ENCODE data around the gene TMEM238. TPM values are rescaled to one million over a fixed set of nuclear protein-coding genes. Genes with fewer than 3 reads are reported as not detected.

The TMEM238 gene
- total and polyA plus RNA-seq, 7 donors, result 0.10 to 2.9 (median 0.52) TPM; not detected in 1

DNA sequence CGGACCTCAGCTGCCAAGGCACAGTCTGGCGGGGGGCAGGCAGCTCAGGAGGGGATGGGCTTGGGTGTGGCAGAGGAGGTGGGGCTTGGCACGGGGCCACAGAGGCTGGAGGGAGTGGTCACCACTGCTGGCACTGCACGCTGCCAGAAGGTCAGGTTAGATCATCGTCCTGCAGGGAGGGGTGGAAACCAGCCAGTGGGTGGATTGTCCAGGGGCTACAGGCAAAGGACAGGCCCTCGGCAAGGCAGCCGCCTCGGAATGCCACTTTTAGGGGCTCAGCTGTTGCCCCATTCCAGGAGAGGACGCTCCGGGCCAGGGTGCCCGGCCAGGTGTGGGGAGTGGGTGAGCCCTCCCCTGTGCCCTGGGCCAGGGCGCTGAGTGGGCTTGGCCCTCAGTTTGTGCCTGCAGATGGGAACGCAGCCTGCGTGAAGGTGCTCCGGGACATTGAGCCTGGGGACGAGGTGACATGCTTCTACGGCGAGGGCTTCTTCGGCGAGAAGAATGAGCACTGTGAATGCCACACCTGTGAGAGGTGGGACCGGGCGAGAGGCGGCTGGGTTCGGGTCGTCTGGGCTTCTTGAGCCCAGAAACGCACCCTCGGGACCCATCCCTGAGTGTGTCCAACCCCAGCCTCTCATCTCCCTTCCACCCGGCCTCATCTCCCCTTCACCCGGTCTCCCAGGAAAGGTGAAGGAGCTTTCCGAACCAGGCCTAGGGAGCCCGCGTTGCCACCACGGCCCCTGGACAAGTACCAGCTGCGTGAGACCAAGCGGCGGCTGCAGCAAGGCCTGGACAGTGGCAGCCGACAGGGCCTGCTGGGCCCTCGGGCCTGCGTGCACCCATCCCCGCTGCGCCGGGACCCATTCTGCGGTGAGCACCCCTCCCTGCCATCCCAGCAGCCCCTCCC is 38.0 kb downstream of the TMEM238 start:
- peaks cover 0 to under 1% (median 0%) of the 10 kb centered on the region in 3 donors for H3K27me3 ChIP-seq (ENCODE audit: insufficient read depth in 3 of 3, low read length in 2 of 3)
- peaks cover 2% of the 10 kb centered on the region for H3K4me1 ChIP-seq
- intact Hi-C loops (cut with DNase I), result no loop called here
- no peak overlapping the region for H3K27ac ChIP-seq
- no peaks in the 10 kb centered on the region for H3K9me3 ChIP-seq
- 74 to 79% (median 76%) methylated on average over 42 to 43 of the region's 43 CpGs for WGBS, 3 donors
- peaks cover 0 to 30% of the 10 kb centered on the region in 2 donors for H3K36me3 ChIP-seq (ENCODE audit: insufficient read depth in 1 of 2, low read depth in 1 of 2)
- DNase-seq (peak; percentile 65 to 81), ATAC-seq (peak in 3 of 4 donors; percentile 35 to 42 (median 39))
- H3K4me3 ChIP-seq, result no peak overlapping the region
- TF ChIP-seq, protein P1, sequence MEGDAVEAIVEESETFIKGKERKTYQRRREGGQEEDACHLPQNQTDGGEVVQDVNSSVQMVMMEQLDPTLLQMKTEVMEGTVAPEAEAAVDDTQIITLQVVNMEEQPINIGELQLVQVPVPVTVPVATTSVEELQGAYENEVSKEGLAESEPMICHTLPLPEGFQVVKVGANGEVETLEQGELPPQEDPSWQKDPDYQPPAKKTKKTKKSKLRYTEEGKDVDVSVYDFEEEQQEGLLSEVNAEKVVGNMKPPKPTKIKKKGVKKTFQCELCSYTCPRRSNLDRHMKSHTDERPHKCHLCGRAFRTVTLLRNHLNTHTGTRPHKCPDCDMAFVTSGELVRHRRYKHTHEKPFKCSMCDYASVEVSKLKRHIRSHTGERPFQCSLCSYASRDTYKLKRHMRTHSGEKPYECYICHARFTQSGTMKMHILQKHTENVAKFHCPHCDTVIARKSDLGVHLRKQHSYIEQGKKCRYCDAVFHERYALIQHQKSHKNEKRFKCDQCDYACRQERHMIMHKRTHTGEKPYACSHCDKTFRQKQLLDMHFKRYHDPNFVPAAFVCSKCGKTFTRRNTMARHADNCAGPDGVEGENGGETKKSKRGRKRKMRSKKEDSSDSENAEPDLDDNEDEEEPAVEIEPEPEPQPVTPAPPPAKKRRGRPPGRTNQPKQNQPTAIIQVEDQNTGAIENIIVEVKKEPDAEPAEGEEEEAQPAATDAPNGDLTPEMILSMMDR (IDR thresholded peaks at IDR 0.05), result no peak

DNA sequence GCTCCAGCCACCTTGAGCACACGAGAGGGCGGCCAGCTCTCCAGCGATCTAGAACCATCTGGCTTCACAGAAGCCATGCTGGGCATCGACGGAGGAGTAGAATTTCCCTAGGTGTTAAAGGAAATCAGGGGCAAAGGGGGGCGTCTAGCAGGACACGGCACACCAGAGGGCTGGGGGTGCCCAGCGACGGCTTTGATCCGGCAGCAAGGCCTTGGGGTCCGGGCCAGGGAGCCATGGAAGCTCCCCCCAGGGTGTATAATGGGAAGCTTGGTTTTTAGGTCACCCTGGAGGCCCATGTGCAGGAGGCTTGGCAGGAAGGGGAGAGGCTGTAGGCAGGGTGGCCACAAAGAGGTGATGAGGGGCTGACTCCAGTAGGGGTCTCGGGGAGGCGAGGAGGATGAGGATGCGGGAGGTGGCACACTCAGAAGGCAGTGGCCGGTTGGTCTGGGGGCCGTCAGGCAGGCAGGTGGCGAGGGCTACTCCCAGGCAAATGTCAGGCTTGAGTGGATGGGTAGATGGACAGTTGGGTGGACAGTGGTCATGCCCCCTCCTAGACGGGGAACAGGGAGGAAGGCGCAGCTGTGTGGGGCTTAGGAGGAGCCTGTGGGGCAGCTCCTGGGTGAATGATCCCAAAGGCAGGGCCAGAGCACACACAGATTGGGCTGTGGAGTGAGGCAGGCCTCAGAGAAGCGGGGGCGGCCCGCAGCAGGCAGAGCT is 38.8 kb downstream of the TMEM238 start:
- Histone ChIP-seq H3K36me3 (ENCODE audit: insufficient read depth in 1 of 2, low read depth in 1 of 2) (peaks cover 0 to 30% of the 10 kb centered on the region in 2 donors), H3K27me3 (ENCODE audit: insufficient read depth in 3 of 3, low read length in 2 of 3) (no peaks in the 10 kb centered on the region), H3K9me3 (no peaks in the 10 kb centered on the region), H3K4me3 (no peak overlapping the region), H3K27ac (no peak overlapping the region), H3K4me1 (peaks cover 6% of the 10 kb centered on the region)
- no peak for ATAC-seq
- intact Hi-C loops (cut with DNase I), result no loop called here
- no peak for DNase-seq
- TF ChIP-seq, protein P1 (IDR thresholded peaks at IDR 0.05), result no peak
- WGBS, 3 donors, result 81 to 83% (median 82%) methylated on average over 22 of the region's 22 CpGs

DNA sequence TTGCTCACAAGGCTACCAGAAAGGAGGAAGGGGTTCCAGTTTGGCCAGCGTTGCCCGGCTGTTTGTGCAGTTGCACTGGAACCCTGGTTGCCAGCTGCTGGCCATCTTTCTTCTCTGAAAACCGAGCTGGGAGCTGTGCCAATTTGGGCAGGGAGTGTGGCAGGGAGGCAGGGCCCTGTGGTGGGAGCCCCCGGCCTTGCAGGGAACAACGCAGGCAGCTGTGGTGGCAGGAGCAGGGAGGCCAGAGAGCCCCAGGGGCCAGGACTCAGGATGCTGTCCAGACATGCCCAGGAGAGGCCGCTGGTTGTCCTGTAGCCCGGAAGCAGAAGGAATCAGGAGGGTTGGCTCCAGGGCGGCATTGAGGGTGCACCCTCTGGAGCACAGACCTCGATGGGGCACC is 39.6 kb downstream of the TMEM238 start:
- TF ChIP-seq, protein P1 (IDR thresholded peaks at IDR 0.05), result no peak
- ATAC-seq (no peak), DNase-seq (no peak)
- H3K27me3 ChIP-seq (ENCODE audit: insufficient read depth in 3 of 3, low read length in 2 of 3), result no peaks in the 10 kb centered on the region
- no peak overlapping the region for H3K4me3 ChIP-seq
- WGBS, 3 donors, result 57 to 68% (median 61%) methylated on average over 9 of the region's 9 CpGs
- H3K9me3 ChIP-seq, result no peaks in the 10 kb centered on the region
- H3K4me1 ChIP-seq, result peaks cover 6% of the 10 kb centered on the region
- intact Hi-C loops (cut with DNase I), result loop anchor here in 1 of 2 donors (5.0 kb wide), 1 partner anchor 38 kb away; the partner anchor contains the start of gene TMEM238
- no peak overlapping the region for H3K27ac ChIP-seq
- peaks cover 0 to 30% of the 10 kb centered on the region in 2 donors for H3K36me3 ChIP-seq (ENCODE audit: insufficient read depth in 1 of 2, low read depth in 1 of 2)

DNA sequence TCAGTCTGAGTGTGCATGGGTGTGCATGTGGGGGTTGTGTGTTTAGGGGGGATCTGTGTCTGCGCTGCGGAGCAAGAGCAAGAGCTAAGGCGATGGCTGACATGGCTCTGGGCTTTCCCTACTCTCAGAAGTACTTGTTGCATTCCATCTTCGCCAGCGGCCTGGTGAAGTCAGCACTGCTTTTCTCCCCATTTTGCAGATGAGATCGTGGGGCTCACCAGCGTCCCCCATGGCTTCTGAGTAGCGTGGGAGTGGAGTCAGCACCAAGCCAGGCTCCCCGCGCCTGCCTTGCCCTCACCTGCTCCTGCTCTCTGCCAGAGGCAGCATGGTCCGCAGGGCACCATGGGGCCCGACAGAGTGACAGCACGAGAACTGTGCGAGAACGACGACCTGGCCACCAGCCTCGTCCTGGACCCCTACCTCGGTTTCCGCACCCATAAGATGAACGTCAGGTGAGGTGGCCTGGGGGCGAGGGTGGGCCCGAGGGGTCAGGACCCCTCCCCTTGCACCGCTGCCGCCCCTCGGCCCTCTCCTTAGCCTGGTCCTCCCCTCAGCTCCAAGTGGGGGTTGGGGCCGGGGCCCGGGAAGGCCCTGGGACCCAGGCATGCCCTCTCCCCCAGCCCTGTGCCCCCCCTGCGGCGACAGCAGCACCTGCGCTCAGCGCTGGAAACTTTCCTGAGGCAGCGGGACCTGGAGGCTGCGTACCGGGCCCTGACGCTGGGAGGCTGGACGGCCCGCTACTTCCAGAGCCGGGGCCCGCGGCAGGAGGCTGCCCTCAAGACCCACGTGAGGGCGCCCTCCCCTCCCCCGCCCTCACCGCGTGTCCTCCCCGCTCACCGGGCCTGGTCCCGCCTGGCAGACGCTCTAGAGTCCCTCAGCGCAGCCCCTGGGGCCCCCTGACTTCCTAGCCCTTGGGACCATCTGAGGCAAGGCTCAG is 42.2 kb downstream of the TMEM238 start:
- ATAC-seq (no peak), DNase-seq (no peak)
- Histone ChIP-seq H3K4me1 (peaks cover 12% of the 10 kb centered on the region), H3K27ac (no peak overlapping the region), H3K4me3 (peak overlapping the region; percentile 75), H3K27me3 (ENCODE audit: insufficient read depth in 3 of 3, low read length in 2 of 3) (peaks cover 0 to 5% (median 0%) of the 10 kb centered on the region in 3 donors), H3K36me3 (ENCODE audit: insufficient read depth in 1 of 2, low read depth in 1 of 2) (peaks cover 0 to 25% of the 10 kb centered on the region in 2 donors), H3K9me3 (no peaks in the 10 kb centered on the region)
- intact Hi-C loops (cut with DNase I), result loop anchor here in 1 of 2 donors (5.0 kb wide), 1 partner anchor 40 kb away; the partner anchor contains the start of gene TMEM238
- TF ChIP-seq, protein P1 (IDR thresholded peaks at IDR 0.05), result no peak
- 83 to 85% (median 84%) methylated on average over 40 to 50 of the region's 50 CpGs for WGBS, 3 donors
